Adrenal gland (tissue), 12 donors: Measurements from ENCODE around the gene PCDH10. TPM values are rescaled to one million over a fixed set of nuclear protein-coding genes. Genes with fewer than 3 reads are reported as not detected.
A peak's percentile ranks its signal among the peaks of the same experiment; 100 is the strongest.

ENCODE experiments used
- DNase-seq, 7 donors: peaks; one replicate each; pipeline ENCODE4 v3.0.0-alpha.2; 2019 to 2020
- H3K27ac ChIP-seq, 5 donors: fragments of 200-600 bp; sonication (generic) in 4 of 5; 1 replicate in 3 of 5; 2 replicates in 2 of 5; pipeline versions ENCODE4 v1.5.1 to v1.8.0; 2016 to 2020; ENCODE audit warnings: mild to moderate bottlenecking in 1 of 5
- H3K27me3 ChIP-seq: fragments of 200-600 bp; 2 replicates; pipeline ENCODE4 v1.8.0; 2021
- H3K36me3 ChIP-seq, 2 donors: fragments of 200-600 bp; replicated peaks in 1 of 2; 1 replicate in 1 of 2; 2 replicates in 1 of 2; pipeline versions ENCODE4 v1.5.1 to v1.8.0; 2018 to 2022
- H3K4me1 ChIP-seq, 2 donors: fragments of 200-600 bp; replicated peaks in 1 of 2; 1 replicate in 1 of 2; 2 replicates in 1 of 2; pipeline versions ENCODE4 v1.5.1 to v1.8.0; 2018 to 2021
- H3K4me3 ChIP-seq, 4 donors: fragments of 200-600 bp; sonication (generic) in 3 of 4; one replicate each; pipeline ENCODE4 v1.5.1; 2016 to 2018
- H3K9me3 ChIP-seq, 3 donors: fragments of 200-600 bp; sonication (generic) in 1 of 3; replicated peaks in 1 of 3; 1 replicate in 2 of 3; 2 replicates in 1 of 3; pipeline versions ENCODE4 v1.5.1 to v1.8.0; 2016 to 2021
- POLR2A ChIP-seq, 2 donors: fragments of 450-650 bp; IDR thresholded peaks; one replicate each; pipeline ENCODE4 v1.6.1; 2017; ENCODE audit warnings: antibody characterized with exemption in 2 of 2, mild to moderate bottlenecking in 2 of 2, moderate library complexity in 1 of 2
- WGBS, 4 donors: extraction: QIAGEN DNeasy Blood & Tissue Kit in 2 of 4; methylation state at CpG; one replicate each; pipeline versions ENCODE4 v1.1.5 to v1.1.7; 2013 to 2017; 5-methylcytosine and 5-hydroxymethylcytosine counted together
- intact Hi-C, 2 donors: fragments of 100-400 bp; cut with DNase I; formaldehyde crosslinking; loops; one replicate each; pipeline versions ENCODE4 v1.14.1 to v1.15.0; 2022 to 2023
- polyA plus RNA-seq, 3 donors: library from polyadenylated mRNA; stranded (reverse); fragments of 200-250 nt in 2 of 3; fragments of 350-450 nt in 1 of 3; fragmentation: Illumina TruSeq in 1 of 3; extraction: RNeasy Lipid Tissue Mini Kit (QIAGEN cat#74804) in 1 of 3; gene quantifications; one replicate each; pipeline ENCODE4 v1.2.3, GENCODE V29; 2013 to 2014
- total RNA-seq, 9 donors: library from RNA; depleted of rRNA in 4 of 9; stranded (reverse); fragments of >200 nt in 4 of 9; fragments of 120-200 nt in 1 of 9; fragmentation: NEBNext Ultra II Directional in 1 of 9; extraction: Animal tissue kit (Norgen Biotek cat#: 25700) in 1 of 9; gene quantifications; one replicate each; pipeline versions ENCODE4 v1.1.0 to v1.2.4, GENCODE V29; 2013 to 2023
- TF ChIP-seq, protein P1 (sequence below), 6 experiments: fragments of 450-650 bp in 4 of 6; fragments of 200-600 bp in 2 of 6; sonication (generic) in 1 of 6; IDR thresholded peaks; 1 replicate in 5 of 6; 2 replicates in 1 of 6; pipeline versions ENCODE4 v1.5.1 to v1.8.0; 2016 to 2021; ENCODE audit warnings: antibody characterized with exemption in 6 of 6, mild to moderate bottlenecking in 2 of 6, moderate library complexity in 1 of 6
- donor health status: healthy with polysubstance abuse.
- donor health status: Bipolar disorder and iron deficiency.
- donor health status: DM: yes; HTN: yes; CAD: no.
- donor health status: DM: no; HTN: no; CAD: no.
- donor health status: DM: no; HTN: no; CAD: no.
- donor health status: DM: yes; HTN: yes; CAD: no.

PCDH10 gene
- total and polyA plus RNA-seq, 12 donors = 0.84 to 18.6 (median 6.5) TPM

DNA sequence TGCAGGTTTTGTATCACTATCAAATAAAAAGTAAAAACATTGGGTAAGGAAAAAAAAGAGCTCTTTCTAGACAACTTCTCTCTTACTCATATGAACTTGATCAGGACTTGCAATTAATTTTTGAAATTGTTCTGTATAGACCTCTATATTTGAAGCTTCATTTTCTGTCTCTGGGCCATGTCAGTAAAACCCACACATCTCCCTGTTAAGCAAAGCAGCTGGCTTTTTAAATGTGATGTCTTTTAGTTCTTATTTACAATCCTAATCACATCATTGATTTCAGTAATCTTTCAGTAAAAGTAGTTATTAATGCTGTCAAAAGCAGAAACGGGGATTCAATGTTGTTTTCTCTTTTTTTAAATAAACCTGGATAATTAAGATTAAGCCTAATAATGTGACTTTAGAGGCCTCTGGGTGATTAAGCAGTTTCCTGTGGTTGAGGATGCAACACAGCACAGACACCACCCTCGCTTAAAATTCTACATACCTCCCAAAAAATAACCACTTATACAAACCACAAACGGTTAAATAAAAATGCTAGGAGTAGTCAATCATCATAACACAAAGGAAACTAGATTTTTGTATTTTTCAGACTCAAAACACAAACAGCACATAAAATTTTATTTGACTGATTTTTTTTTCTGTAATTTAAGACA is 5.2 kb upstream of the PCDH10 start:
- Histone ChIP-seq H3K4me3 (no peak overlapping the region), H3K36me3 (no peaks in the 10 kb centered on the region), H3K9me3 (no peaks in the 10 kb centered on the region), H3K4me1 (peaks cover 0 to 15% of the 10 kb centered on the region in 2 donors), H3K27me3 (peaks cover 12% of the 10 kb centered on the region), H3K27ac (no peak overlapping the region)
- TF ChIP-seq POLR2A (IDR thresholded peaks at IDR 0.05) = no peak
- TF ChIP-seq, protein P1, sequence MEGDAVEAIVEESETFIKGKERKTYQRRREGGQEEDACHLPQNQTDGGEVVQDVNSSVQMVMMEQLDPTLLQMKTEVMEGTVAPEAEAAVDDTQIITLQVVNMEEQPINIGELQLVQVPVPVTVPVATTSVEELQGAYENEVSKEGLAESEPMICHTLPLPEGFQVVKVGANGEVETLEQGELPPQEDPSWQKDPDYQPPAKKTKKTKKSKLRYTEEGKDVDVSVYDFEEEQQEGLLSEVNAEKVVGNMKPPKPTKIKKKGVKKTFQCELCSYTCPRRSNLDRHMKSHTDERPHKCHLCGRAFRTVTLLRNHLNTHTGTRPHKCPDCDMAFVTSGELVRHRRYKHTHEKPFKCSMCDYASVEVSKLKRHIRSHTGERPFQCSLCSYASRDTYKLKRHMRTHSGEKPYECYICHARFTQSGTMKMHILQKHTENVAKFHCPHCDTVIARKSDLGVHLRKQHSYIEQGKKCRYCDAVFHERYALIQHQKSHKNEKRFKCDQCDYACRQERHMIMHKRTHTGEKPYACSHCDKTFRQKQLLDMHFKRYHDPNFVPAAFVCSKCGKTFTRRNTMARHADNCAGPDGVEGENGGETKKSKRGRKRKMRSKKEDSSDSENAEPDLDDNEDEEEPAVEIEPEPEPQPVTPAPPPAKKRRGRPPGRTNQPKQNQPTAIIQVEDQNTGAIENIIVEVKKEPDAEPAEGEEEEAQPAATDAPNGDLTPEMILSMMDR (IDR thresholded peaks at IDR 0.05) = no peak
- 41 to 61% (median 51%) methylated on average over 3 of the region's 3 CpGs for WGBS, 4 donors
- intact Hi-C loops = no loop called here
- no peak for DNase-seq

- TF ChIP-seq POLR2A (IDR thresholded peaks at IDR 0.05) = no peak
- TF ChIP-seq, protein P1 (IDR thresholded peaks at IDR 0.05) = no peak
- peaks cover 18% of the 10 kb centered on the region for H3K27me3 ChIP-seq
These were observed 3.9 kb upstream of the PCDH10 start for GRCh38 chr4:133145241-133145640.

GRCh38 chr4:133145758-133146573 is 3.1 kb upstream of the PCDH10 start:
- 4 to 13% (median 6%) methylated on average over 10 of the region's 10 CpGs for WGBS, 4 donors
- intact Hi-C loops = no loop called here
- H3K27ac ChIP-seq = no peak overlapping the region
- TF ChIP-seq POLR2A (IDR thresholded peaks at IDR 0.05) = no peak
- TF ChIP-seq, protein P1 (IDR thresholded peaks at IDR 0.05) = no peak
- H3K4me3 ChIP-seq = peak overlapping the region in 1 of 4 donors; percentile 31
- peaks cover 24% of the 10 kb centered on the region for H3K27me3 ChIP-seq
- peaks cover 0 to 20% of the 10 kb centered on the region in 2 donors for H3K4me1 ChIP-seq
- H3K9me3 ChIP-seq = no peaks in the 10 kb centered on the region
- no peaks in the 10 kb centered on the region for H3K36me3 ChIP-seq
- no peak for DNase-seq

More at GRCh38 chr4:133145241-133145640, 3.9 kb upstream of the PCDH10 start:
- H3K9me3 ChIP-seq = no peaks in the 10 kb centered on the region
- H3K4me1 ChIP-seq = peaks cover 0 to 20% of the 10 kb centered on the region in 2 donors
- no peak for DNase-seq
- intact Hi-C loops = no loop called here
- H3K4me3 ChIP-seq = no peak overlapping the region
- H3K27ac ChIP-seq = no peak overlapping the region
- no peaks in the 10 kb centered on the region for H3K36me3 ChIP-seq

- whole genome bisulfite sequencing, 4 donors = 0 to 1% (median 1%) methylated on average over 21 to 29 of the region's 29 CpGs
- H3K4me1 ChIP-seq = peaks cover 0 to 20% of the 10 kb centered on the region in 2 donors
- H3K4me3 ChIP-seq = peak overlapping the region in 1 of 4 donors; percentile 55
- intact Hi-C loops = no loop called here
- no peak overlapping the region for H3K27ac ChIP-seq
- H3K36me3 ChIP-seq = no peaks in the 10 kb centered on the region
- H3K9me3 ChIP-seq = no peaks in the 10 kb centered on the region
- peak in 3 of 7 donors; percentile 45 to 73 (median 49) for DNase-seq
- TF ChIP-seq, protein P1 (IDR thresholded peaks at IDR 0.05) = peak; percentile 54 to 81 (median 72)
- TF ChIP-seq POLR2A (IDR thresholded peaks at IDR 0.05) = no peak
- H3K27me3 ChIP-seq = peaks cover 32% of the 10 kb centered on the region
These were observed 2.4 kb upstream of the PCDH10 start for GRCh38 chr4:133146574-133147241.
